Germinal center (tissue), 1 donor: ENCODE results near the gene GATA1.

ENCODE experiments used
- DNase-seq: peaks from one replicate; pipeline ENCODE4 v3.0.0; 2012; ENCODE audit warnings: mixed read lengths, low spot score

The GATA1 gene

DNA sequence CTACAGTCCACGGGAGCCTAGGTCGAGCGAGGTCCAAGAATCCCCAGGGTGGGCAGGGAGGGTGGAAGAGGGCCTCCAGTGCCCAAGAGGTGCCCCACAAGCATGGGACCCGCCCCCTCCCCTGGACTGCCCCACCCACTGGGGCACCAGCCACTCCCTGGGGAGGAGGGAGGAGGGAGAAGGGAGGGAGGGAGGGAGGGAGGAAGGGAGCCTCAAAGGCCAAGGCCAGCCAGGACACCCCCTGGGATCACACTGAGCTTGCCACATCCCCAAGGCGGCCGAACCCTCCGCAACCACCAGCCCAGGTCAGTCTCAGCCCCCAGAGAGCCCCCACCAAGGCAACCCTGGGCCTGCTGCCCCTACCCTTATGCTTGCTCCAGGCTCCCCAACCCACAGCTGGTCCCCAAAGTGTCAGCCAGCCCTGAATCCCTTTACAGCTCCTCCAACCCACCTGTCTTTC lies at the start of gene GATA1:
TSS of gene GATA1 (plus strand) at position 250 of the 460 bp plus-strand sequence. CDS start 4,520 bp downstream, outside the sequence.
- DNase-seq, result no peak

DNA sequence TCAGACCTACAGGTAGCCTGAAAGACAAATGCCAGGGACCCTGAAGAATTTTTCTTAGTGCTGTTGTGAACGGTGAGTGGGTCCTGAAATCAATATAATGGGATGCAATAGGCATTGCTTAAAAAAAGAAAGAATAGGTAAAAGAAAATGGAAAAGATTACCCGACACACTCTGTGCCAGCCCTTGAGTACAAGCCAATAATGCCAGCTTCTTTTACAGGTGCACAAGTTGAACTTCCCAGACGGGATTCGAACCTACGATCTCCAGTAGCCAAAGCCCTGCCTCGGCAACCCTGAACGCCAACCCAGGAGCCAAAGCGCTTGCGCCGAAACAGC lies 49.5 kb upstream of the GATA1 start:
- no peak for DNase-seq

DNA sequence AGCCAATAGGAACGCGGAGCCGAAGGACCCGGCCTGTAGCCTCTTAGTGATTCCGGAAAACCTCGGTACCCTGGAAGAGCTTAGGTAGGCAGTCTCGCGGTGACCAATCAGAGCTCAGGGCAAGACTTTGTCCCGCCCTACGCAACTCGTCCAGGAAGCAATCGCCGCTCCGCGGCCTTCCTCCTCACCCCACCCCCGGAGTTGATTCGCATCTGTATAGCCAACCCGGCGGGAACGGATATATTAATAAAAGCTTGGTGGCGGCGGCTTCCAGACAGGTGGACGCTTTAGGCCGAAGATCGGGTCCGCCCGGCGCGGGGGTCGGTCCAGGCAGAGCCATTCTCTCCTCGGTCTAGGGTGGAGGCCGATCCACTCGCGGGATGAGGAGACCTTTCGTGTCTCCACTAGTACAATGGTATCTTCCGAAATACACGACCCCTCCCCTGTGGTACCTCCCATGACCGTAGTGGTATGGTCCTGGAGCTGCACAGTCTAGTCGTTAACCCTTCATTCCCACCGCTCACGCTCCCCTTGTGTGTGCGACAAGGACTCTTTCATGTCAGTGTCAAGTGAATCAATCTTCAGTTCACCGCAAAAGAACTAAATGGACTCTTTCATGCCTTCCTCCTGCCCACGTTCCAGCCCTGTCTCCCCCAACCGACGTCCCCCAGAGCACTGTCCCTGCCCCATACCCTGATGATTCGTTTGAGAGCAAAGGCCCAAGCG lies 49.0 kb upstream of the GATA1 start:
- peak; percentile 94 for DNase-seq

DNA sequence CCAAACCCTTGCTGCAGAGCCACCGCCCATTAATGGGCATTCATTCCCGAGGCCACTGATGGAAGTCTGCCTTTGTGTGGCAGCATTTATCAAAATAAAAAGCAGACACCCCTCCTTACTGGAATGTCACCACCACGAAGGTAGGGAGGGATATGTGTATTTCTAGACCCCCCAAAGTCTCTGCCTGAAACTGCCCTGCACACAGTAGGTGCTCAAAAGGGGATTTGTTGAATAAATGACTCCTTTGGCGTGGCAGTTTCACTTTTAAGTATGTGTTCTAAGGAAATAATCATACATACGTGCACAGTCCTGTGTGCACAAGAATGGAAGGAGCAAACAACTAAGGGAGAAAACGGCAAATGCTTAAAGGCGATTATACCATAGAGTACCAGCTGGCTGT lies 48.5 kb upstream of the GATA1 start:
- no peak for DNase-seq

DNA sequence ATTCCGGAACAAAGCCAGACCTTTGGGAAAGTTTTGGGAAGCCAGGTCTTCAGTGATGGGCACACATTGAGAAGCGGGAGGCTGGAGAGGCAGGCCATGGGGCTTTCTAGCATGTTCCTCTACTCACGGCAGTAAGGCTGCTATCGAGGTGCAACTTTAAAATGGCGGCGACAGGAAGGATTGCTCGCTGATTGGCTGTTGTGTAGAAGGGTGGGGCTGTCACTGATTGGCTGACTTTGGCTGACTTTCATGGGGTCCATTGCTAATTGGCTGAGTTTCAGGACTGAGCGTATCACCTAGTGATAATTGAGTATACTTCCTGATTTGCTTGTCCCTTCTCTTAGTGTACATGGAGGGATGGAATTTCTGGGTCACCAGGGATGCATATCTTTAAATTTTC lies 44.6 kb upstream of the GATA1 start:
- no peak for DNase-seq

DNA sequence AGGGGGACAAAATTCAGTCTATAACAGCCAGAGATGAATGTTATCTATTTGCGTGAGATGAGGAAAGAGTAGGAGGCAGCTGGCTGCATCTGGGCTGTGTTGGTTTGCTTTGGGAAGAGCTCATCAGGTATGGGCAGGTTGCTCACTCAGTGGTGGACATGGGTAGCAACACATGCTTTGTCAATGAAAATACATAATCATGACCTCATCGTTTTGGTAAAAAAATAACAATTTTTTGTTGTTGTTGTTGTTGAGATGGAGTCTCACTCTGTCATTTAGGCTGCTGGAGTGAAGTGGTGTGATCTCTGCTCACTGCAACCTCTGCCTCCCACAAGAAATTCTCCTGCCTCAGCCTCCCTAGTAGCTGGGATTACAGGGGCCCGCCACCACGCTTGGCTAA lies 41.2 kb upstream of the GATA1 start:
- no peak for DNase-seq

DNA sequence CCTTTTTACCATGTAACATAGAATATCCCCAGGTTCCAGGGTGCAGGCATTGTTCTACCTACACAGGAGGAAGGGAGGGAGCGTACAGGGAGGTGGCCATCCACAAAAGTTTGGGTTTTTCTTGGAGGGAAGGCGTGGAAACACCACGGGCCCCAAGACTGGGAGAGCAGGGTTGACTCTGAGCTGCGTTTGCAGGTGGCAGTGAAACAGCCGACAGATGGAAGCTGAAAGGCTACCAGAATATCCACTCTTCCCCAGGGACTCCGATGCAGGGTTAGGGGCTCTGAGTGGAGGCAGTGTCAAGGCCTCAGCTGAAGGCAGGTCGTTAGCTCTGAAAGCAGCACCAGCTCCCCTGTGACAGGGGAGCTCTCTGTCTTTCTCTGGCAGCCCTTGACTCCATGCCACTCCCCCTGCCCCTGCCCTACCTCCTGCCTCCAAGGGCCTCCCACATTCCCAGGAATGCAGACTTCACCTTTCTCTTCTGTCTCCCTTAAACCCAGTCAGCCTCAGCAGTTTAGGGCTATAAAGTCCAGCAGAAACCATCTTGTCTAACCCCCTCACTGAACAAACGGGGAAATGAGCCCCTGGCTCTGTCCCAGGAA lies 38.9 kb upstream of the GATA1 start:
- no peak for DNase-seq

DNA sequence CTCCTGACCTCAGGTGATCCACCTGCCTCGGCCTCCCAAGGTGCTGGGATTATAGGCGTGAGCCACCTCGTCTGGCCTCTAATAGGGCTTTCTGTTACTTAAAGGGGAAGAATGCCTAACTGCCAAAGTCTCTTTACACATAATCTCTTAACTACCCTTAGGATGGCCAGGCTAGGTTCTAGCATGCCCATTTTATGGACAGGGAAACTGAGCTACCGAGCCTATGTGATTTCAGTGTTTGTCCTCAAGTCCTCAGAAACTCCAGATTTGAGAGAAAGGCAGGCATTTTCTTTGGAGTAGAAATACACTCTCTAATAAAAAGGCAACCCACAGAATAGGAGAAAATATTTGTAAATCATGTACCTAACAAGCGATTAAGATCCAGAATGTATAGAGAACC lies 37.2 kb upstream of the GATA1 start:
- DNase-seq, result no peak

DNA sequence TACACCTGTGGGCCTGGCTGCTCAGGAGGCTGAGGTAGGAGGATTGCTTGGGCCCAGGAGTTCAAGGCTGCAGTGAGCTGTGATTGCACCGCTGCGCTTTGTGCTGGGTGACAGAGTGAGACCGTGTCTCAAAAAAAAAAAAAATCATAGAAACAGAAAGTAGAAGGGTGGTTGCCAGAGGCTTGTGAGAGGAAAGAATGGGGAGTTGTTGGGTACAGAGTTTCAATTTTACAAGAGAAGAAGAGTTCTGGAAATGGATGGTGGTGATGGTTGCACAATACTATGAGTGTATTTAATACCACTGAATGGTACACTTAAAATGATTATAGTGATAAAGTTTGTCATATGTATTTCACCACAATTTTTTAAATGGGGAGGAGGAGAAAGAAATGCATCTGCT lies 35.0 kb upstream of the GATA1 start:
- no peak for DNase-seq

DNA sequence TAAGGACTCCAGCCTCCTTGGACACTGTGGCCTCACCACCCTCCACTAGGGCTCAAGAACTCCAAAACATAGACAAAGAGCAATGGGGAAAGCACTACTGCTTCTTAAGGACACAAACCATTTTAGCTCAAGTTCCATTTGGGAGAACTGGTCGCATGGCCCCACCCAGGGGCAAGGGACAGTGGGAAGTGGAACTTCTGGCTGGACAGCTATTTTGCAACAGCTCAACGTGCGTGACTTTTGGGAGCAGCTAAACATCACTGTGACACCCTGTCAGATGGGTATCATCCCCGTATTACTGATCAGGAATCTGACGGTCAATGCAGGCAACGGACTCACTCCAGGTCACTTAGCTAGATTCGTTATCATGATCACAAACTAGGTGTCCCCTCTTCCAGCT lies 33.9 kb upstream of the GATA1 start:
- no peak for DNase-seq

DNA sequence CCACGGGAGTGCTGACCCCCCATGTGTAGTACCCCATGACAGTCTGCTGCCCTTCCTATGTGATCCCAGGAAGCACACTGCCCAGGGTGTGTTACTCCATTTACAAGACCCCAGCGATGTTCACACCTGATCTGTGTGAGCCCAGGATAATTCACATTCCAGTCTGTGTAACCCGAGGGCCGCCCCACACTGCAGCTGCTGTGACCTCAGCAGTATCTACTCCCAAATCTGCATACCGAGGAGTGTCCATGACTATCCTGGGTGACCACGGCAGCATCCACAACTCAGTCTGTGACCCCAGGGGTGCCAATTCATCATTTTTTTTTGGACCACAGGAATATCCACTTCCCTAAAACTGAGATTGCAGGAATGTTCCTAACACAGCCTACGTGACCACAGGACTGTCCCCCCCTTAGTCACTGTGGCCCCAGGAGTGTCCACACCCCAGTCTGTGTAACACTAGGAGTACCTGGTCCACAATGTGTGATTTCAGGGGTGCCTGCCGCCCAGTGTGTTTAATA lies 32.6 kb upstream of the GATA1 start:
- DNase-seq, result no peak

DNA sequence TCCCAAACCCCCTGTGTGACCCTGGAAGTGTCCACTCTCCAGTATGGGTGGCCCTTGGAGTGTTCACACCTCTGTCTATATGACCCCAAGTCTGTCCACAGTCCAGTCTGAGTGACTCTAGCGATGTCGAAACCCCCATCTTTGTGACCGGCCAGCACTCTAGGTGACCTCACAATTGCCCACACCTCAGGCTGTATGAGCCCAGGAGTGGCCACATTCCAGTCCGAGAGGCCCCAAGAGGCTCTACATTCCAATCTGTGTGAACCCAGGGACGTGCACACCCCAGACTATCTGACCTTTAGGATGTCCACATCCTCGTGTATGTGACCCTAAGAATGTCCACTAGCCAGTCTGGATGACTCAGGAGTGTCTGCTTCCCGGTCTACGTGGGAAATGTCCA lies 32.2 kb upstream of the GATA1 start:
- no peak for DNase-seq

DNA sequence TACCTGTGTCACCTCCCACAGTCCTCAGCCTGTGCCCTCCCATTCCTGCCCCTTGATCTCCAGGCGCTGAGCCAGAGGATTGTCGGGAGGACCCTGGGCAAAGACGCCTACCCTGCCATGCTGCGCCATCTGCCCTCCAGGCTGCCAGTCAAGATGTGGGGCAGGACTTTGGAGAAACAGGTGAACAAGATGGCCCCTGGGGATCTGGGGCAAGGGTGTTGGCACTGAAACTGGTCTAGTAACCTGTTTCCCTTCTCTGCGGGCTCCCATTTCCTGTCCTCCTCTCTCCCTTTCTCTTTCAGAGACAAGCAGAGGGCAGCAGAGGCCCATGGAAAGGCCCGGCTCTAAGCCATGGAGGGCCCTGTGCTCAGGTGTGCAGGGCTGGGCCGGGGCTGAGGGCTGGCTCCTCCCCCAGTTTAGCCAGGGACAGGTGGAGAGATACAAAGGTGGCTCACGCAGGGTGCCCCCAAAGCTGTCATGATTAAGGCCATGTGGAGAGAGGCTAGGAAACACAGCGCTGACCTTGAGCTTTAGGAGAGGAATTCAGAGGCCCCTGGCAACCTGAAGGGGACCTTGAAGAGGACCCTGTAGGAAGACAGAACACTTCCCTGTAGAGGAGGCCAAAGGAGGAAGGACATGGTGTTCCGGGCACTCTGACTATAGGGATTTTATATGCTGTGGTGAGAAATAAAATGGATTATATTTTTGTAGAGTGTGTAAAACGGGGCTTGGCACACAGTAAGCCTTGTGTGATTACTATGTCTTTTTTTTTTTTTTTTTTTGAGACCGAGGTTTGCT lies 24.5 kb upstream of the GATA1 start, which contains the start of gene GLOD5:
TSS of gene GLOD5 (plus strand) at position 74 of the 798 bp plus-strand sequence. CDS start at position 118, 44 bp downstream.
- no peak for DNase-seq

DNA sequence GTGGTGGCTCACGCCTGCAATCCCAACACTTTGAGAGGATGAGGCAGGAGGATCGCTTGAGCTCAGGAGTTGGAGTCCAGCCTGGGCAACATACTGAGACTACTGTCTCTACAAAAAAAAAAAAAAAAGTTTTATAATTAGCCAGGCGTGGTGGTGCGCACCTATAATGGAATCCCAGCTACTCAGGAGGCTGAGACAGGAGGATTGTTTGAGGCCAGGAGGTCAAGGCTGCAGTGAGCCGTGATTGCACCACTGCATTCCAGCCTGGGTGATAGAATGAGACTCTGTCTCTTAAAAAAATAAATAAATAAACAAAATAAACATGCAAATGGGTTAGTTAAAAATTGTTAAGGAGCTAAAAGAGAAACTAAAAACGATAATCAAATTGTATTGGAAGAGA lies 17.2 kb upstream of the GATA1 start:
- no peak for DNase-seq

DNA sequence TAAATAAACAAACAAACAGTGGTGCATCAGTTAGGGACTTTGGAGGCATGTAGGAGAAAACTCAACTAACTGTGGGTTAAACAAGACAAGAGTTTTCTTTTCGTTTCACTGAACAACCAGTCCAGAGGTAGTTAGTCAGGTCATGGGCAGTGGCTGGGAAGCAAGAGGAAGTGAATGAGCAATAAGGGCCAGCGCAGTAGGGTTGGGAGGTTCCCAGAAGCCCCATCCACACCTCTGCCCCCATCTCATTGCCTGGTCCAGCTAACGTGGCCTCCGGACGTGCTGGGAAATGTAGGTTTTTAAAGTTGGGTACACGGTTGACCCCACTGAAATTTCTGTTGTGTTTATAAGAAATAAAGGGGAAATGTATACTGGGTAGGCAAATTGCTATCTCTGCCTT lies 16.1 kb upstream of the GATA1 start:
- no peak for DNase-seq

DNA sequence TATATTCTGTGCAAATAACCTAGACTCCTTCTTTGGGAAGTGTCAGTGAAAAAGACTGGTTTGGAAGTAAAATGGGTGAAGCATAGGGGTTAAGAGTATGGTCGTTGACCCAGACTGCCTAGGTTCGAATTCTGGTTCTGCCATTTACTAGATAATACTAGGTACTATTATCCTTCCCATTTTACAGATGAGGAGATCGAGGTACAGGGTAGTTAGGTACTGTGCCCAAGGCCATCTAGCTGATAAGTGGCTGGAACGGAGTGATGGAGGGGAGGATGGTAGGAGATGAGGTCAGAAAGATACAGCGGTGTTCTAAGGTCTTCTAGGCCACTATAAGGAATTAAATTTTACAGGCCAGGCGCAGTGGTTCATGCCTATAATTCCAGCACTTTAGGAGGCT lies 13.8 kb upstream of the GATA1 start:
- DNase-seq, result no peak

DNA sequence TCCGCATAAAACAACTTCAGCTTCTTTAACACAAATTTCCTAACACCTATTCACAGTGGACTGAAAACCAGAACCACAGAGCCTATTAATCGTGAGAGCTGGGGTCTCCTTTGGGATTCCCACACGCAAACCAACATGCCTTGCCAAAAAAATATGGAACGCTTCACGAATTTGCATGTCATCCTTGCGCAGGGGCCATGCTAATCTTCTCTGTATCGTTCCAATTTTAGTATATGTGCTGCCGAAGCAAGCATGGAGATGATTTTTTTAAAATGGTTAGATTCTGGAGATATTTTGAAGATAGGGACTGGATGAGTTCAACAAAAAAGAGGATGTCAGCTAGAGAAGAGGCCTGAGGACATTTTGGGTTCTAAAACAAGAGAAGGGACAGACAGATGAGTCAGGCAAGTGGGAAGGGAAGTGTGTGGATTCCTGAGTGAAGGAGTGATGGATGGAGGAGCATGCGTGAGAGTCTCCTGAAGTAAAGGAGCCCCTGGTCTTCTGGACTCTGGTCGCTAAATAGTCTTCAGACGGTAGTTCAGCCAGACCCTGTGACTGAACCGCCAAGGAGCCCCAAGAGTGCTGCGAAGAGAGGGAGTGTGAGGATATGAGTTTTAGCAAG lies 9.5 kb upstream of the GATA1 start:
- no peak for DNase-seq

DNA sequence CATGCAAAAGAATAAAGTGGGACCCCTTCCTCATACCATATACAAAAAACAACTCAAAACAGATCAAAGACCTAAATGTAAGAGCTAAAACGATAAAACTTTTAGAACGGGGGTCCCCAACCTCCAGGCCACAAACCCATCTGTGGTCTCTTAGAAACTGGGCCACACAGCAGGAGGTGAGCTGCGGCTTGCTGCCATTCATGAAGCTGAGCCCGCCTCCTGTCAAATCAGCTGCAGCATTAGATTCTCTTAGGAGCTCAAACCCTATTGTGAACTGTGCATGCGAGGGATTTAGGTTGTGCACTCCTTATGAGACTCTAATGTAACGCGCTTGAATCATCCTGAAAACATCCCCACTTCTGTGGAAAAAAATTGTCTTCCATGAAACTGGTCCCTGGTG lies 7.0 kb upstream of the GATA1 start:
- no peak for DNase-seq

DNA sequence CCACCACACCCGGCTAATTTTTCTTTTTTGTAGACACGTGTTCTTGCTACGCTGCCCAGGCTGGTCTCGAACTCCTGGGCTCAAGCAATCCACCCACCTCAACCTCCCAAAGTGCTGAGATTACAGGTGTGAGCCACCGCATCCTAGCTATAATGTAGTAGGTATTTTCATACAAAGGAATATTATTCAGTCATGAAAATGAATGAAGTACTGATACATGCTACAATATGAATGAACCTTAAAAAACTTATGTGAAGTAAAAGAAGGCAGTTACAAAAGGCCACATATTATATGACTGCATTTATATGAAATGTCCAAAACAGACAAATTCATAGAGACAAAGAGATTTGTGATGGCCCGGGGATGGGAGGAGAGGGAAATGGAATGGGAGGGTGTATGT lies 4.7 kb upstream of the GATA1 start:
- no peak for DNase-seq

DNA sequence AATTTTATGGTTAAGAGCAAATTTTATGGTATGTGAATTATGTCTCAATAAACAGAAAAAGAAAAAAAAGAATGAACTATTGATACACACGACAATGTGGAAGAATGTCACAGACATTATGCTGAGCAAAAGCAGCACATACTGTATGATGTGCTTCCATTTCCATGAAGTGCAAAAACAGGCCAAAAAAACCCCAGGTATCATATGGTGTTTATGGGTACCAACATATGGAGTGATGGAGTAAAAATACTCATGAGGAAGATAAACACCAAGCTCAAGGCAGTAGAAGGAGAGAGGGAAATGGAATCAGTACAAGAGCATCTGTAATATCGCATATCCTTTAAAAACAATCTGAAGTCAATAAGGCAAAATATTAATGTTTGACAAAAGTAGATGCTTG lies 4.2 kb upstream of the GATA1 start:
- DNase-seq, result no peak

DNA sequence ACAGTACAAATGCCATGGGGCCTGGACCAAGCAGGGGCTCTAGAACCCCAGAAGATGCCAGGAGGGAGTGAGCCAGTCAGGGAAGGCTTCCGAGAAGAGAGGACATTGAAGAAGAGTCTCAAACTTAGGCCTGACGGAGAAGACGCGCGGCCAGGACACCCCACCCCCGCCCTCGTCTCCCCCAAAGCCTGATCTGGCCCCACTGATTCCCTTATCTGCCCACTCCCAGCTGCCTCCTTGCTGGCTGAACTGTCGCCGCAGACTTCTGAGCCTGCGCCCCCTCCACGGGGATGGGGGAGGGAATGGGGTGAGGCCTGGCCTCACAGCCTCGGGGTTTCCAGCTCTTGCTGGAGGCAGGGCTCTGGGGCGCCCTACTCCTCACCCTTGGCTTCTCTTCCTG lies 3.6 kb upstream of the GATA1 start:
- DNase-seq, result no peak

DNA sequence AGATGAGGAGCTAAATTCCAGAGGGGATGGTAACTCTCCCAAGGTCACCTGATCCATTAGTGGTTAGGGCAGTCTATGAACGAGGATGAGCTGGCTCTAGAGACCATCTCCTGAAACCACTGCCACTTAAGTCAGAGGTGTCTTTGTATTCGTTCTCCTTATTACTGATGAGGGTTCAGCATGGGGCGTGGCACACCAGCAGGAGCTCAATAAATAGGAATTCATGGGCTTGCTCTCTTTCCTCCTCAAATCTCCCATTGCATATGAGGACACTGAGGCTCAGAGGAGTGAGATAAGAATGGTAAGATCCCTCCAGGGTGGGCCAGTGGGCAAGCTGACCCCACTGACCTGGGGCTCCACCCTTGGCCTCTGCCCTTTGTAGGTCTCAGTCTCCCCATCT lies 1.7 kb upstream of the GATA1 start:
- no peak for DNase-seq

DNA sequence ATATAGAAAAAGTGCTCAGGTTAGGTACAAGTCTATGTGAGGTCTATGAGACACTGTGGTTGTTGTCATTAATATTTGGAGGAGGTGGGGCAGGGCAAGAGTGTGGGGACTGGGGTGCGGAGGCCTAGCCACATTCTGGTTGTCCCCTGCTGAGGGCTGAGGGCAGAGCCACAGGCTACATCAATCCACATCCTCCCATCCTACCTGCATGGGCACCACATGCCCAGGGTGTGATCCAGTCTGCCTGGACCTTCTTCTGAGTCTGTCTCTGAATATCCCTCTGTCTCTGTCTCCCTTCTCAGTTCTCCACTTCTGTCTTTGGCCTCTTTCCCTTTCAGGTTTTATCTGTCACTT lies 1.2 kb upstream of the GATA1 start:
- DNase-seq, result no peak
